HG03175 (cell line): Measurements from ENCODE around the gene HSPA1L.
A peak's percentile ranks its signal among the peaks of the same experiment; 100 is the strongest.

Experiments used
- ATAC-seq: cut with Tn5 transposase; IDR thresholded peaks from one replicate; pipeline ENCODE4 v1.9.1; 2021; ENCODE audit warnings: mild to moderate bottlenecking, moderate library complexity; ENCODE audit not compliant: unreplicated experiment

The HSPA1L gene

DNA sequence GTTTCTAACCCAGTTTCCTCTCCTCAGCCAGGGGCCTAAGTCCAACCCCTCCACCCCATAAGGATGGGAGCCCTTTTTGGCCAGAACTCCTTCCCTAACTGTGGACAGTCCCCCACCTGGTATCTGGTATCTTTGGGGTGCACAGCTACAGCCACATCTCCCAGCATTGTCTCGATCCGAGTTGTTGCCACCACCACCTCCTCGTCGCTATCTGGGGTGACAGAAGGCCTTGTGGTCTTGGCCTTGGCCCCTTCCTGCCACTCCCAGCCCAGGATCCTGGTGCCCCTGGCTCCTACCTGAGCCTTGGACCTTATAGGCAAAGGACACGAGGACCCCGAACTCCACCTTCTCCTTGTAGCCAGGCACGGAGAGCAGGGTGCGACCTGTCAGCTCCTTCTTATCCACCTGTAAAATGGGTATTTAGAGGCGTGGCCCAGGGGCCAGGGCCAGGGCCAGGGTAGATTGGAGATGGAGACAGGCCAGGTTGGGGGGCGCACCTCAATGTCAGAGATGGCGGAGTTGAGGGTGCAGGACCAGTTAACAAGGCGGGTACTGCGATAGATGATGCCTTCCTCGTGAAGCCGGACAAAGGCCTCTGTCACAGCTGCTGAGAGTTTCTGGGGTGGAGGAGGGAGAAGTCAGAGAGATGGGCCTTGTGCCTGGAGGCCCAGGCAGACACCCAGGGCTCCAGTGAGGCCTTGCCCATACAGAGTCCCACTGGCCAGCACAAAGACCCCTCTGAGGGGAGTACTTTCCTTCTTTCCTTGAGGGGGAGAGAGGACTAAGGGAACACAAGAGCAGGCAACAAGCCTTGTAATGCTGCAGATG lies 30.8 kb downstream of the HSPA1L start:
- ATAC-seq: no peak

DNA sequence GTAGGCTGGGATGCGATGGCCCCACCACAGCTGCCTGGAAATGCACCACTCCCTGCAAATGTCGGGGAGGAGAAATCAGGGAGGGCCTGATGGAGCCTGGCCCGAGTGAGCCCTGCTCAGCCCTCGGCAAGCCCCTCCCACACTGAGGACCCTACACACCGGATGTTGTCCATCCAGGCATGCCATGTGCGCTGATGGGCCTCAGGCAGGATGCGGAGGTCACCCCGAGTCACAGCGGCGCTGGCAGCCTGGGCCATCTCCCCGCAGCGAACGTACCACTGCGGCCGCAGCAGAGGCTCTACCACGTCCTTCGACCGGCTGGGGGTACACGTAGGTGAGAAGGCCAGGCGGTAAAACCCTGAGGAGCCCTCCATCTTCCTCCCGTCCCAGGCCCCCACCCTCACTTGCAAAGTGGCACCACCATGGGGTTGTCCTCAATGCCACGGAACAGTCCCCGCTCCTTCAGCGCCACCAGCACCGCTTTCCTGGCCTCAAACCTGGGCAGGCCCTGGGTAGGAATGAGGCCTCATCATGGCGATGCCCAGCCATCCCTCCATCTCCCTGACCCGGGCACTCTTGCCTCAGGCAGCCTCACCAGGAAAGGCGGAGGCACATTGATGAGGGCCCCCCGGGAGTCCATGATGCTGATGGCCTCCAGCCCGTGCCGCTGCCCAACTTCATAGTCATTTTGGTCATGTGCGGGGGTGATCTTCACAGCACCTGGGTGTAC lies 32.8 kb downstream of the HSPA1L start:
- no peak for ATAC-seq

- no peak for ATAC-seq
Measured at GRCh38 chr6:31781244-31782125, 33.6 kb downstream of the HSPA1L start.

- ATAC-seq: no peak
Measured at GRCh38 chr6:31780507-31781243, 34.4 kb downstream of the HSPA1L start.

GRCh38 chr6:31779908-31780307 lies 35.2 kb downstream of the HSPA1L start:
- ATAC-seq: no peak

DNA sequence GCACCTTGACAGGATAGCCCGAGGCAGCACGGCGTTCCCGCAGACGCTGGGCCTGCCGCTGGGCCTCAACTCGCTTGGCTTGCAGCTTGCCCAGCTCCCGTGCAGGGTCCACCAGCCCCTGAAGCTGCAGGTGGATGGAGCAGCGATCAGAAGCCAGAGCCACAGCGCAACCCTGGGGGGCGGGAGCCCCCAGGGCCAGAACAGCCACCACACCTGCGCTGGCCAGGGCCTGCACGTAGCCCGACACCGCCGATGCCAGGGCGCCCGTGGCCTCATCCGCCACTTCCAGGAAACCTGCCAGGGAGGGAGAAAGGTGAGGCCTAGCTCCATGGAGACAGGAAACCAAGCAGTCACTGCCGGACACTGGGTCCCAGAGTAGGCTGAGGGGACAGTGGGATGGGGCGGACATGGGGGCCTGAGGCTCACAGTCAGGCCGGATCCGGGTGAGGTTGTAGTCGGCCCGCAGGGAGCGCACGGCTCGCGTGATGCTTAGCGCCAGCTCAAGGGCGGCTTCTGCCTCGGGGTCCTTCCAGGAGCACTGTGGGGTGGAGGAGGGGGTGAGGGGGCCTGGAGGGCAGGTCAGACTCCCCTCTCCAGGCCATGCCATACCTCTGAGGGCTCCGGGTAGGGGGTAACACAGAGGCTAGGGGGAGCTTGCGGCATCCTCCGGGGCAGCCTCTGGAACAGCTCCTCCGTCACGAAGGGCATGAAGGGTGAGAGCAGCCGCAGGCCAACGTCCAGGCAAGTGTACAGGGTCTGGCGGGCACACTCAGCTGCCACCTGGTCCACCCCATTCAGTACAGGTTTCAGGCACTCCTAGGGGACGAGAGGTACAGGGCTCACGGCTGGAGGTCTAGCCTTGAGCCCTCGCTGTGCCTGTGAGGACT lies 35.8 kb downstream of the HSPA1L start:
- no peak for ATAC-seq

DNA sequence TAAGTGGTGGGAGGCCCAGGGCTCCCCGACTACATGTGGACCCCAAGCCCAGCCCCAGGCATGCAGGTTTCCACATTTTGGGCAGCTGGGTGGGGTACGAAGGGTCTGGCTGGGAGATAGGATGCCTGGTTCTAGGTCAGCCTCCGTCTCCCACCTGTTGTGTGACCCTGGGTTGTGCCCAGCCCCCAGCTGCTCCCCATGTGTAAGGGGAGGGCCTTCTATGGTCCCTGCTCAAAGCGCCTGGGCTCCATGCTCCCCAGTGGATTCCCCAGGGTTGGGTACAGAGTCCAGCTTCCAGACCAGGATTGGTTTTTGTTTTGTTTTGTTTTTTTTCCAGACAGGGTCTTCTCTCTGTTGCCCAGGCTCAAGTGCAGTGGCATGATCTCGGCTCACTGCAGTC lies 36.9 kb downstream of the HSPA1L start:
- no peak for ATAC-seq

DNA sequence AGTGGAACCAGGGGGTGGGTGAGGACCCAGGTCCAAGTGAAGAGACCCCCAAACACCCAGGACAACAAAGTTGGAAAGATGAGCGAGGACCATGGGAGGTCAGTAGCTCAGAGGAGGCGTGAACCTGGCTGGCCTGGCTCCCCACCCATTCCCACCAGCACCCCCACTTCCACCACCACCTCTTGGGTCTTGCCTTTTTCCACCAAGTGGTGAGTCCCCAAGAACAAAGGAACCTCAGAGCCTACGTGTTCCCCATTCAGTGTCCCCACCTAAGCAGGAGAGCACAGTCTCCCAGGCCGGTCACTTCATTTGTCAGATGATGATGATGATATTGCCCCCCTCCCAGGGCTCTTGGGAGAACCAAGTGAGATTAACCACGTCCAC lies 37.4 kb downstream of the HSPA1L start:
- ATAC-seq: no peak

GRCh38 chr6:31776989-31777666 lies 38.0 kb downstream of the HSPA1L start, which contains the start of gene VWA7:
VWA7 (minus strand) TSS chr6:31777328; CDS start chr6:31776779, 549 bp downstream.
- ATAC-seq: peak; percentile 53

- ATAC-seq: no peak
Measured at GRCh38 chr6:31776485-31776988, 38.5 kb downstream of the HSPA1L start.

DNA sequence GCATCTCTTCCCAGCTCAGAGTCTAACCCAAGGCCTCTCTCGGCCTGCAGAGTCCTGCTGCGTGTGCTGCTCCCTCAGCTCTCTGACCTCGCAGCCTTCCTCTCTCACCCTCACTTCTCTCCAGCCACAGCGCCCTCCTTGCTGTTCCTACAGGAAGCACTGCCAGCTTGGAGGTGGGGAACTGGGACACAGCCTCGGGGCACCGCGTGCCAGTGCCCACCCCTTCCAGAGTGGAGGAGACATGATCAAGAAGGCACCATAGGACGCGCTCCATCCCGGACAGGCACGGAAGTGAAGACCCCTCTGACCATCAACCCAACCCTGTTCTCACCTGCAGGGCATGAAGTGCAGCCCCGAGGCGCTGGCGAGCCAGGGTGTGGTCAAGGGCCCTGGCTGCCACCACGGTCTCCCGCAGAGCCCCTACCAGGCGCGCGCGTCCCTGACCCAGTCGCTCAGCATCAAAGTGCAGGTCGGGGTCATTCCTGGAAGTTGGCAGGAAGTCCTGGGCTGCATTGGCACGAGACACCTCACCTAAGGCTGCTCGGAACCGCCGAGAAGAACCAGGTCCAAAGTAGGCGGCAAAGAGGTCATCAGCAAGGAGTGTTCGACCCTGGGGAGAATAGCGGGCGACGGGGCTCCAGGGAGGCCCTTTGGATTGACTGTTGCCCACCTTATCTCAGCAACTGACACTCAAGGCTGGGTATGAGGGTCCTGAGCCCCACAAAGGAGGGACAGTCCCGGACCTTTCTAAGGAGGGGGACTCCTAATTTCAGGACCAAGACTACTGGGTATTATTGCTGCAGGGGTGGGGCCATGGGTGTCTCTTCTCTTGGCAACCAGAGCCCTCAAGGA lies 39.2 kb downstream of the HSPA1L start:
- ATAC-seq: no peak

- ATAC-seq: no peak
Measured at GRCh38 chr6:31775184-31775583, 39.9 kb downstream of the HSPA1L start.

DNA sequence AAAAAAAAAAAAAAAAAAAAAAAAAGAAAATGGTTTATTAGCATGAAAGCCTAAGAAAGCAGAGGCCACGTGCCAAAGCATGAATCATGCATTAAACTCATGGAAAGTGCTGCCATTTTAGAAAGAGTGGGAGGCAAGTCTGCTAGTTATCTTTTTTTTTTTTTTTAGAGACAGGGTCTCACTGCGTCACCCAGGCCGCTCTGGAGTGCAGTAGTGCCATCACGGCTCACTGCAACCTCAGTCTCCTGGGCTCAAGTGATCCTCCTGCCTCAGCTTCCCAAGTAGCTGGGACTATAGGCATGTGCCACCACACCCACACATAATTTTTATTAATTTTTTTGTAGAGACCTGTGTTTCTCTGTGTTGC lies 43.1 kb downstream of the HSPA1L start:
- ATAC-seq: no peak

- ATAC-seq: no peak
Measured at GRCh38 chr6:31770860-31771259, 44.2 kb downstream of the HSPA1L start.

- ATAC-seq: no peak
Measured at GRCh38 chr6:31769684-31770371, 45.3 kb downstream of the HSPA1L start.

DNA sequence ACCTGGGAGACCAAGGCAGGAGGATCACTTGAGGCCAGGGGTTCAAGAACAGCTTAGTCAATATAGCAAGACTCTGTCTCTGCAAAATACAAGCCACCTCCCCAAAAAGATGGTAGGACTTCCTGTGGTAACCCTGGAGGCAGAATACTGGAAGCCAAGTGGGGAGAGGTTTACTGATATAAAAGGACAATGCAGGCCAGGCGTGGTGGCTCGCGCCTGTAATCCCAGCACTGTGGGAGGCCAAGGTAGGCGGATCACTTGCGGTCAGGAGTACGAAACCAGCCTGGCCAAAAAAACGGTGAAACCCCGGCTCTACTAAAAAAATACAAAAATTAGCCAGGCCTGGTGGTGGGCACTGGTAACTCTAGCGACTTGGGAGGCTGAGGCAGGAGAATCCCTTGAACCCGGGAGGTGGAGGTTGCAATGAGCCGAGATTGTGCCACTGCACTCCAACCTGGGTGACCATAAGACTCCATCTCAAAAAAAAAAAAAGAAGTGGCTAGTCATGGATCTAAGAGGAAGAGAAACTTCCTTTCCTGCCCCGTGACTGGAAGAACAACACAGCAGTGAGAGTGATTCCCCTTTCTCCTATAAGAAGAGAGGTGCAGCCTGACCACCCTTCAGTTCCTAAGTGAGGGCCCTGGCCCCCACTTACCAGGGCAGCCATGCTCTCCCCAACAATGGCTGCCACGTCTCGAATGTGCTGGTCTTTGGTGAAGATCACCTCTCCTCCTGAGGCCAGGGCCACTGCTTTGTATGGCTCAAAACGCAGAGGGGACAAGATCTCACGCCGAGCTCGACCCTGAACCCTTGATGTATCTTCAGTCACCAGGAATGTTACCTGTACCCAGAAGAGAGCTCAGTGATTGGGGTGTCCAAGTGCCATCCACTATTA lies 46.5 kb downstream of the HSPA1L start:
- no peak for ATAC-seq
